GM21360 (cell line): ENCODE results near the gene ADAM22.
"Not testable (repeated sequence)": the region's sequence is repeated elsewhere in the genome, so short reads cannot be mapped to it uniquely, and the experiment has no call there.

Experiments
- ATAC-seq: cut with Tn5 transposase; IDR thresholded peaks from one replicate; pipeline ENCODE4 v1.9.1; 2021; ENCODE audit warnings: mild to moderate bottlenecking, moderate library complexity; ENCODE audit not compliant: unreplicated experiment

ADAM22 gene, protein sequence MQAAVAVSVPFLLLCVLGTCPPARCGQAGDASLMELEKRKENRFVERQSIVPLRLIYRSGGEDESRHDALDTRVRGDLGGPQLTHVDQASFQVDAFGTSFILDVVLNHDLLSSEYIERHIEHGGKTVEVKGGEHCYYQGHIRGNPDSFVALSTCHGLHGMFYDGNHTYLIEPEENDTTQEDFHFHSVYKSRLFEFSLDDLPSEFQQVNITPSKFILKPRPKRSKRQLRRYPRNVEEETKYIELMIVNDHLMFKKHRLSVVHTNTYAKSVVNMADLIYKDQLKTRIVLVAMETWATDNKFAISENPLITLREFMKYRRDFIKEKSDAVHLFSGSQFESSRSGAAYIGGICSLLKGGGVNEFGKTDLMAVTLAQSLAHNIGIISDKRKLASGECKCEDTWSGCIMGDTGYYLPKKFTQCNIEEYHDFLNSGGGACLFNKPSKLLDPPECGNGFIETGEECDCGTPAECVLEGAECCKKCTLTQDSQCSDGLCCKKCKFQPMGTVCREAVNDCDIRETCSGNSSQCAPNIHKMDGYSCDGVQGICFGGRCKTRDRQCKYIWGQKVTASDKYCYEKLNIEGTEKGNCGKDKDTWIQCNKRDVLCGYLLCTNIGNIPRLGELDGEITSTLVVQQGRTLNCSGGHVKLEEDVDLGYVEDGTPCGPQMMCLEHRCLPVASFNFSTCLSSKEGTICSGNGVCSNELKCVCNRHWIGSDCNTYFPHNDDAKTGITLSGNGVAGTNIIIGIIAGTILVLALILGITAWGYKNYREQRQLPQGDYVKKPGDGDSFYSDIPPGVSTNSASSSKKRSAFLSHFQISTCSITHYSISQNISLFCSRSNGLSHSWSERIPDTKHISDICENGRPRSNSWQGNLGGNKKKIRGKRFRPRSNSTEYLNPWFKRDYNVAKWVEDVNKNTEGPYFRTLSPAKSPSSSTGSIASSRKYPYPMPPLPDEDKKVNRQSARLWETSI

DNA sequence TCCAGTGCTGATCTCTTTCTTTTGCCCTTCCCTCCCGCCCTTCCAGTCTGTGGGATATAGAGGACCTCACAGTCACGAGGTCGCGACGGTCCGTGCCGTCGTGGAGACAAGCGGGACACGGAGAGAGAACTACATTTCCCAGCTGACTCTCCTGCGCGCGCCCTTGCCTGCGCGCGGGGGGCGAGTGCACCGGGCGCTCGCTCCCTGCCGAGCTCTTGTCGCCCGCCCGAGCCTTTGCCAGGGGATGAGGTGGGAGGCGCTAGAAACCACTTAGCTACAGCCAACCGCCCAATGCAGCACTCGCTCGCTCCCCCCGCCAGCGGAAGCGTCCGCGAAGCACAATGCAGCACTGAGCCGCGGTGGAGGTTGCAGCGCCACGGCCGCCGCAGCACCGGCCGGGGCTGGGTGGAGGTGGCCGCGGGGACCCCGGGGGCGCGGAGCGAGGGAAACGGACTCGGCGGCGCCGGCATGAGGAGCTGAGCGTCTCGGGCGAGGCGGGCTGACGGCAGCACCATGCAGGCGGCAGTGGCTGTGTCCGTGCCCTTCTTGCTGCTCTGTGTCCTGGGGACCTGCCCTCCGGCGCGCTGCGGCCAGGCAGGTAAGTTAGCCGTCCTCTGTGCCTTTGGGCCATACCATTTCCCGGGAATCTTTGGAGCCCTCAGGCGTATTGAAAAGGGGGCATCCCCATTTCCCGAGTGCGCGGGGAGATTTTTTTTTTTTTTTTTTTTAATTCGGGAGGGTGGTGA is at the start of gene ADAM22:
ADAM22 (plus strand) TSS at position 299 of the 746 bp plus-strand sequence; CDS start at position 514, 215 bp downstream.
- ATAC-seq, result peak; percentile 95

DNA sequence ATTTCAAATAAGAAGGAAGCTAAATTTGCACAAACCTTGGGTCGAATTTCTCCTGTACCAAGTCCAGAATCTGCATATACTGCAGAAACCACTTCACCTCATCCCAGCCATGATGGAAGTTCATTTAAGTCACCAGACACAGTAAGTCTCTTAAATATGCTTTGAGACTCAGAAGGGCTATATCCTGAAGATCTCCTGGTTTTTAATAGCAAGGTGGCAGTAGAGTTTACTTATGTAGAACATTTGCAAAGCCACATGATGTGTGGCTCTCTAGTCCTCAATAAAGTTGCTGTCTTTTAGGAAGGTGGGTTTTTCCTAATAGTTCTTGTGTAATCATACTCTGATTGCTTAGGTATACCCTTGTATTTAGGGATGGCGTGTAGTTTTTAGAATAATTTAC is 49.0 kb upstream of the ADAM22 start:
- ATAC-seq, result no peak

DNA sequence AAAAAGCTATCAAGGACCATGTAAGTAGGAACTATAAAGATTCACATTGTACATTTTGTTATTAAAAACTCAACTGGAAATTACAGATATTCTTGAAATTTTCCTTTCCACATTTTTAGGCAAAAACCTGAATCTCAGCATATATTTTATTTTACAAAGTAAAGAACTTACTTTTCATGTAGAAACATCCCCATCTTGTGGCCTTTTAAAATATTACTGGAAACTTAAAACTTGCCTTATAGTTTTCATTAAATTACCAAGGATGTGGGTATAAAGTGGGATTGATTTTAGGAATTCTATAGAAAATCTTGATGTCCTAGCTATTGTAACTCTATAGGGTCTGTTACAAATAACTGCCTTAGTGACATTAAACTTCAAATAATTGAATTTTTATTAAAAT is 47.2 kb upstream of the ADAM22 start:
- ATAC-seq, result no peak

DNA sequence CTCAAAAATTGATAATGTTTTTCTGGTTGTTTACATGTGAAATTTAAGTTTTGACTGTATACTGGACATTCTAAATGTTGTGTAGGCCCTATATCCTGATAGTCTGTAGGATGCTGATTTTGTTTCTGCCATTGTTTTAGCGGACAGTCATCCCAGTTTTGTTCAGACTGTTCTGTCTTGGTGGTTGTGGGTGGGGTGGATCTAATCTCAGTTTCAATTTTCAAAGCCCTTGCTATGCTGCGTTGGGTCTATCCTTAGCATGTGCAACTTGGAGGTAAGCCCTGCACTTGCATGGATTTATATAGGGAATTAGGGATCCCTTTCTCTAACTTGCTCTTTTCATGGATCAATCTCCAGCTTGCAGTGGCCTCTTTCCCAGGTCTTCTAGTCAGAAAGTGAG is 38.7 kb upstream of the ADAM22 start:
- no peak for ATAC-seq

- no peak for ATAC-seq
Observed at GRCh38 chr7:87899255-87899654, 34.8 kb upstream of the ADAM22 start.

DNA sequence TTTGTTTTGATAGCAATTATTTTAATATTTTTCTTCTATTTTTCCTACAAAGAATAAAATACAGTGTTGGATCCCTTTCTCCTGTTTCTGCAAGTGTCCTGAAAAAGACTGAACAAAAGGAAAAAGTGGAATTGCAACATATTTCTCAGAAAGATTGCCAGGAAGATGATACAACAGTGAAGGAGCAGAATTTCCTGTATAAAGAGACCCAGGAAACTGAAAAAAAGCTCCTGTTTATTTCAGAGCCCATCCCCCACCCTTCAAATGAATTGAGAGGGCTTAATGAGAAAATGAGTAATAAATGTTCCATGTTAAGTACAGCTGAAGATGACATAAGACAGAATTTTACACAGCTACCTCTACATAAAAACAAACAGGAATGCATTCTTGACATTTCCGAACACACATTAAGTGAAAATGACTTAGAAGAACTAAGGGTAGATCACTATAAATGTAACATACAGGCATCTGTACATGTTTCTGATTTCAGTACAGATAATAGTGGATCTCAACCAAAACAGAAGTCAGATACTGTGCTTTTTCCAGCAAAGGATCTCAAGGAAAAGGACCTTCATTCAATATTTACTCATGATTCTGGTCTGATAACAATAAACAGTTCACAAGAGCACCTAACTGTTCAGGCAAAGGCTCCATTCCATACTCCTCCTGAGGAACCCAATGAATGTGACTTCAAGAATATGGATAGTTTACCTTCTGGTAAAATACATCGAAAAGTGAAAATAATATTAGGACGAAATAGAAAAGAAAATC is 26.7 kb upstream of the ADAM22 start:
- ATAC-seq, result not testable (repeated sequence)

- ATAC-seq, result not testable (repeated sequence)
Observed at GRCh38 chr7:87908814-87909213, 25.2 kb upstream of the ADAM22 start.

GRCh38 chr7:87912121-87912520 is 21.9 kb upstream of the ADAM22 start:
- no peak for ATAC-seq

- no peak for ATAC-seq
Observed at GRCh38 chr7:87918740-87919139, 15.3 kb upstream of the ADAM22 start.

GRCh38 chr7:87919875-87920274 is 14.2 kb upstream of the ADAM22 start:
- no peak for ATAC-seq

GRCh38 chr7:87920578-87920977 is 13.5 kb upstream of the ADAM22 start:
- ATAC-seq, result no peak

DNA sequence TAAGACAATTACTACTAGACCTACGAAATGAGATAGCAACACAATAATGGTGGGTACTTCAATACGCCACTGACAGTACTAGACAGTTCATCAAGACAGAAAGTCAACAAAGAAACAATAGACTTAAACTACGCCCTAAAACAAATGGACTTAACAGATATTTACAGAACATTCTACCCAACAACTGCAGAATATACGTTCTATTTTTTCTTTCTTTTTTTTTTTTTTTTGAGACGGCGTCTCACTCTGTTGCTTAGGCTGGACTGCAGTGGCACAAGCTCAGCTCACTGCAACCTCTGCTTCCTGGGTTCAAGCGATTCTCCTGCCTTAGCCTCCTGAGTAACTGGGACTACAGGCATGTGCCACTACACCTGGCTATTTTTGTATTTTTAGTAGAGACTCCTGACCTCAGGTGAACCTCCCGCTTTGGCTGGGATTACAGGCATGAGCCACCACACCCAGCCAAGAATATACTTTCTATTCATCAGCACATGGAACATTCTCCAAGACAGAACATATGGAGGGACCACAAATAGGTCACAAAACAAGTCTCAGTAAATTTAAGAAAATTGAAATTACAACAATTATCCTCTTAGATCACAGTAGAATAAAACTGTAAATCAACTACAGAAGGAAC is 11.2 kb upstream of the ADAM22 start:
- not testable (repeated sequence) for ATAC-seq

DNA sequence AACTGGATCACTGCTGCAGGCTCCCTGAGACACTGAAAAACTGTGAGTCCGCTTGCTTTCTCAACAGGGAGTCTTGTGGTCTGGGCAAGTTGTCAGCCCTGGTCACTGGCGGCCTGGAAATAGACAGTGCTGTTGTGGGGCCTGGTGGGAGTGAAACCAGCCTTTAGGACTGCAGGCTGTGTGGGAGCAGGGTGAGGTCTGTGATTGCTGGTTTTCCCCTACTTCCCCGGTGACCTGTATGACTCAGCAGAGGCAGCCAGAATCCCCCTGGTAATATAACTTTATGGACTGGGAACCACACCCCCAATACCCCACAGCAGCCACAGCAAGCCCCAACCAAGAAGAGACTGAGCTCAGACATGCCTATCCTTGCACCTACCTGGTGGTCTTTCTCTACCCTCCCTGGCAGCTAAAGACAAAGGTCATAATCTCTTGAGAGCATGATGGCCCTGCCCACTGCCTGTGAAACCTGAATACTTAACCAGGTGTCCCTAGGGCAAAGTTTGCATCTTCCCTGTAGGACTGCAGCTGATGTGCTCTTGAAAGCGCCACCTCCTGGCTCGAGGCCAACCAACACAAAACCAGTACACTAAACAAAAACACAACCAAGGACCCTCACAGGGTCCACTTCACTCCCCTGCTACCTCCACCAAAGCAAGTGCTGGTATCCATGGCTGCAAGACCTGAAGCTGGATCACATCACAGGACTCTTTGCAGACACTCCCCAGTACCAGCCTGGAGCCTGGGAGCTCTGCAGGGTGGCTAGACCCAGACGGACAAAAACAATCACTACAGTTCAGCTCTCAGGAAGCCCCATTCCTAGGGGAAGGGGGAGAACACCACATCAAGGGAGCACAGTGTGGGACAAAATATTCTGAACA is 7.2 kb upstream of the ADAM22 start:
- ATAC-seq, result peak; percentile 98

DNA sequence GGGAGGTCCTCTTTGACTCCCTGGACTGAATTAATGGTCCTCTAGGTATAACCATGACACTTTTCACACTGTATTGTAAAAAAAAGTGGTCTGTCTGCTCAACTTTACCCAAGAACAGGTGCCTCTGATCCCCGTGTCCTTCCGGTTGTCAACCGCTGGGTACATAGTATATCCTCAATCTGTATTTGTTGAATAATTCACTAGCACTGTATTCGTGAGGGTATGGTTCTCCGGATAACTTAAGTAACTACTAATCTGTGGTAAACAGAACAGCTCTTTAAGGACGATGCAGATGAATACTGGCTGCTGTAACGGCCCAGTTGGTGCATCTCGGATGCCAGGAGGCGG is 472 bp upstream of the ADAM22 start:
- peak; percentile 24 for ATAC-seq

DNA sequence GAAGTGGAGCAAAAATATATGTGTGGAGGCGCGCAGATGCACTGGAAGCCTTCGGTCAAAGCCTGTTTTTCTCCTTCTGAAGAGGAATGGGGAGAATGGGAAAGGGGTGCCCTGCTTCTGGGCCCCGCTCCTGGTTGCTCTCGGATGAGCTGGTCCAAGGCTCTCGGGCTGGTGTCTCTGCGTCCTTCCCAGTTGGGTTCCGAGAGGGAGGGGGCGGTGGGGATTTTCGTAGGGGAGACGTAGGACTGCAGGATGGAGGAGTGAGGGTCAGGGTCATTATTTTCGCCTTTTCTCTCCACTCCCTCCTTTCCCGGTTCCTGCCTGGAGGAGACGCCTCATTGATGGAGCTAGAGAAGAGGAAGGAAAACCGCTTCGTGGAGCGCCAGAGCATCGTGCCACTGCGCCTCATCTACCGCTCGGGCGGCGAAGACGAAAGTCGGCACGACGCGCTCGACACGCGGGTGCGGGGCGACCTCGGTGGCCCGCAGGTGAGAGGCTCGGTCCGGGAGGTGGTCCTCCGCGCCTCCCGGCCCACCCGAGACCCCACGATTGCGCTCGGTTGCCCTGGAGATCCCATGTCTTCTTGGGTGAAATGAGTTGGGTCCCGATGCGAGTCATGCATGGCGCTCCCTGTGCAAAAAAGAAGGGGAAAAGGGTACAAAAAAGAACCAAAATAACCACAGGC is 790 bp downstream of the ADAM22 start:
- ATAC-seq, result no peak

- ATAC-seq, result no peak
Observed at GRCh38 chr7:87935384-87935706, 1.3 kb downstream of the ADAM22 start.

- ATAC-seq, result no peak
Observed at GRCh38 chr7:87941138-87941537, 7.1 kb downstream of the ADAM22 start.

- ATAC-seq, result no peak
Observed at GRCh38 chr7:87944547-87944946, 10.5 kb downstream of the ADAM22 start.
